ENCODE measurements around the gene IDH1.
A peak's percentile ranks its signal among the peaks of the same experiment; 100 is the strongest.
"Not testable (repeated sequence)": the region's sequence is repeated elsewhere in the genome, so short reads cannot be mapped to it uniquely, and the experiment has no call there.

Gene IDH1

DNA sequence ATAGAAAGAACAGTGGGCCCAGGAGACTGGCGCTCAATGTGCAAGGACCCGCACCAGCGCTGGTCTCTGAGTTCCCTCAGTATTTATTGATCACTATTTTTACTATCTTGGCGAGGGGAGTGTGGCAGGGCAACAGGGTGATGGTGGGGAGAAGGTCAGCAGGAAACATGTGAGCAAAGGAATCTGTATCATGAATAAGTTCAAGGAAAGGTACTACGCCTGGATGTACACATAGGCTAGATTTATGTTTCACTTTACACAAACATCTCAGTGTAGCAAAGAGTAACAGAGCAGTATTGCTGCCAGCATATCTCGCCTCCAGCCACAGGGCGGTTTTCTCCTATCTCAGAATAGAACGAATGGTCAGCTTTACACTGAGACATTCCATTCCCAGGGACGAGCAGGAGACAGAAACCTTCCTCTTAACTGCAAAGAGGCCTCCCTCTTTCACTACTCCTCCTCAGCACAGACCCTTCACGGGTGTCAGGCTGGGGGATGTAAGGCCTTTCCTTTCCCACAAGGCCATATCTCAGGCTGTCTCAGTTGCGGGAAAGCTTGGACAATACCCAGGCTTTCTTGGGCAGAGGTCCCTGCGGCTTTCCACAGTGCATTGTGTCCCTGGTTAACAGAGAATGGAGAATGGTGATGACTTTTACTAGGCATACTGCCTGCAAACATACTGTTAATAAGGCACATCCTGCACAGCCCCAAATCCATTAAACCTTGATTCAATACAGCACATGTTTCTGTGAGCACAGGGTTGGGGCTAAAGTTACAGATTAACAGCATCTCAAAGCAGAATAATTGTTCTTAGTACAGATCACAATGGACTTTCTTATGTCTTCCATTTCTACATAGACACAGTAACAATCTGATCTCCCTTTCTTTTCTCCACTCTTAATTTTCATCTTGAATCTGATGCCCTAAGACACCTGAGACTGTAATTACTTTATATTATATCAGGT, 2.3 kb upstream of the IDH1 start:
- DNase-seq (ENCODE audit: low read depth in 1 of 2, low spot score in 1 of 2) = not testable (repeated sequence)

DNA sequence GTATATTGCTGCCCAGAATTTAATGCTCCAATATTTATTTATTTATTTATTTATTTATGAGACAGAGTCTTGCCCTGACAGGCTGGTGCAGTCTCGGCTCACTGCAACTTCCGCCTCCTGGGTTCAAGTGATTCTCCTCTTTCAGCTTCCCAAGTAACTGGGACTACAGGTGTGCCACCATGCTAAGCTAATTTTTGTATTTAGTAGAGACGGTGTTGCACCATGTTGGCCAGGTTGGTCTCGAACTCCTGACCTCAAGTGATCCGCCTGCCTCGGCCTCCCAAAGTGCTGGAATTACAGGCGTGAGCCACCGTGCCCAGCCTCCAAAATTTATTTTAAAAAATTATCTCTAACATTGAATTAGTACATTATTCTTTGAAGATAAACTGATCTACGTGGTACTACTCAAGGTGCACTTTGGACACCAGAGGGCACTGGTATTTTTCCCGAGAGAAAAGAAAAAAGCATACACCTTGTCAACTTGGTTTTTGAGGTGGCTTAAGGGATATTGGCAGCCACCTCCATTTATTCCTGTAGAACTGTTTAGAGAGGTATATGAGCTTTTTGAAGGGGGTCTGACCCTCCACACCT, 1.4 kb upstream of the IDH1 start:
- DNase-seq (ENCODE audit: low read depth in 1 of 2, low spot score in 1 of 2) = no peak

DNA sequence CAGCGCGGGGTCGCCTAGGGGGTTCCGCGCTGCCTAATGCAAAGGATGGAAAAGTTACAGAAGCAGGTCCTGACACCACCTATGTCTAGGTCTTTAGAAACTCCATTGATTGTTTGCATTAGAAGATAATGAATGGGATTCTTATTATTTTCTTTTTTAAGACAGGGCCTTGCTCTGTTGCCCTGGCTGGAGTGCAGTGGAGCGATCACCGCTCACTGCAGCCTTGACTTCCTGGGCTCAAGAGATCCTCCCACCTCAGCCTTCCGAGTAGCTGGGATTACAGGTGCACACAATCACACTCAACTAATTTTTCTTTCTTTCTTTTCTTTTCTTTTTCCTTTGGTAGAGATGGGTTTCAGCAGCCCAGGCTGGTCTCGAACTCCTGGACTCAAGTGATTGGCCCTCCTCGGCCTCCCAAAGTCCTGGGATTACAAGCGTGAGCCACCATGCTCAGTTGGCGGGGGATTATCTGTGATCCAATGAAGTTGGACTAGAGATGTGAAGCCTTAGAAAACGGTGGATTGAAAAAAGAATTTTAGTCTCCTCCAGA, 761 bp upstream of the IDH1 start:
- no peak for DNase-seq (ENCODE audit: low read depth in 1 of 2, low spot score in 1 of 2)

DNA sequence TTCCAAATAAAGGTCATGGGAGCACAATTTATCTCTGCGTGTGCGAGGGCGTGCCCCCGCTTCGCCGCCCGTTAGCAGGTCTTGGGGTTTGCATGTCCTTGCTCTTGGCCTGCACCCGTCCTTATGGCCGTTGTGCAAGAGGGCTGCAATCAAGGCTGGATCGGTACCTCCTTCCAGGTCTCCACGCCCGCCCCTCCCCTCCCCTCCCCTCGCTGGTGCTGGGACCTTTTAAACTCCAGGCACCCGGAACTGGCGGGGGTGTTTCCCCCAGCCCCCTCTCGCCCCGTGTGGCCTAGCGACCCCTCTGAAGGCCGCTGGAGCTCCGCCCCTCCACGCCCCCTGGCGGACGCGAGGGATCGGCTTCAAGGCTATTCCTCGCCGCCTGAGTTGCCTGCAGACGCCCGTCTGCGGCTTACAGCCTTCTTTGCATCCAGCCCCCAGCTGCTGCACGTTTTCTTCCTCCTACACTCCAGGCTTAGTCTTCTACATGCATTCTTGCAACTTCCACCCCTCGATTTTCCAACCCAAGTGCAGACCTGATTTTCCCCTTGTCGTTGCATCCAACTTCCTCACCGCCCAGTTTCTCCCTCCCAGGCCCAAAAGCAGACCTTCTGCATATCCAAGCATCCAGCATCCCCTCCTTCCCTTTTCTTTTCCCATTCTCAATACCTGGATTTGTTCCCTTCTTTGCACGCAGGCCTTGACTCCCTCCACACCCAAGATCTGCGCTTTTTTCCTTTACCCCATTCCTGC, 577 bp downstream of the IDH1 start:
- DNase-seq (ENCODE audit: low read depth in 1 of 2, low spot score in 1 of 2) = peak; percentile 52 to 66

DNA sequence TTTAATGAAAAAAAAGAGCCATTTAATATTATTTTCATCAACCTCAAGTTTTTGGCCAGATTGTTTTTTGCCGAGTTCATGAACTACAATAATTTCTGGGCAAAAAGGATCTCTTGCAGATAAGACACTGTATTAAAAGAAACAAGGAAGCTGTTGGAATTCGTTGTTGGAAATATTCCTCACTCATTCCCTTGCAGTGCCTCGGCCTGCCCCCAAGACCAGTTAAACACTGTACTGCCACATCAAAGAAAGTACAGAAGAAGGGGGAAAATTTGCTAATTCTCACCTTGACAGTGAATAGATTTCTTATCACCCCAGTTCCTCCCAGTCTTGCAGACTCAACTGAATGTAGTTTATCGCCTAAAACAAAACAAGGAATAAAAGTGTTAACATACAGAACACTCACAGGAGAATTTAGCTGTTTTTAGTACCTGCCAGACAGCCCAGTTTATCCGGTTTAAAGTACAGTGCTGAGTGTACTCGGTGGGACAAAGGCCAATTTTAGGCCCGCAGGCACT, 1.2 kb downstream of the IDH1 start:
- DNase-seq (ENCODE audit: low read depth in 1 of 2, low spot score in 1 of 2) = no peak

DNA sequence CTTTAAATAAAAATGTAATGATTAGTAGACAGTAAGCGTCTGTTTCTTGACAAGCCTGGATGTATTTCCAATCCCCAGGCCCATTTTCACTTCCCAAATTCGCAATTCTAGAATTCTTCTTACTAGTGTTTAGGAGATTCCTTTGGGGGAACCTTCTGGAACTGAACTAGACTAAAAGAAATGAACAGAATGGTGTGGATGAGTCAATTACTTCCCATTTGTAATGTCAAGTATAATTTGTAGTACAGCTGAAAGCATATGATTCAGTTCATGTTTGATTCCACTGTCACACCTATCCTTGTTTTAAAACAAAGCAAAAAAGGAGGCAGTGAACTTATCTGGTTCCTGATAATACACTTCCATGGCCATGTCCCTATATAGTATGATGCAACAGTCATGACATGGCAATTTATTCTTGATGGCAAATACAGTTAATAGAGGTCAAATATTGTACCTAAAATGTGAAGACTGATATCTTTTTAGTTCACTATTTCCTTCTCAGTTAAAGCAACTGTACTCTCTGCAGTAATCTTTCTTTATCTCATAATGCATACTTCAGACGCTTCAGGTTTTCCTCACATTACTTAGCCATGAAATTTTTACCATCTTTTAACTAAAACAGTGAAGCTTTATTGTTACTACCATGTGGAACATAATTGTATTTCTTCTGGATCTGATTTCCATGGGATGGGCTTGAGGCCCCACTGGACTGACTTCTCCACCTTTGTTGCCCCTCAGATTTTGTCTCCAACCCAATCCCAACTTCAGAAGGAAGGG, 2.0 kb downstream of the IDH1 start:
- no peak for DNase-seq (ENCODE audit: low read depth in 1 of 2, low spot score in 1 of 2)

DNA sequence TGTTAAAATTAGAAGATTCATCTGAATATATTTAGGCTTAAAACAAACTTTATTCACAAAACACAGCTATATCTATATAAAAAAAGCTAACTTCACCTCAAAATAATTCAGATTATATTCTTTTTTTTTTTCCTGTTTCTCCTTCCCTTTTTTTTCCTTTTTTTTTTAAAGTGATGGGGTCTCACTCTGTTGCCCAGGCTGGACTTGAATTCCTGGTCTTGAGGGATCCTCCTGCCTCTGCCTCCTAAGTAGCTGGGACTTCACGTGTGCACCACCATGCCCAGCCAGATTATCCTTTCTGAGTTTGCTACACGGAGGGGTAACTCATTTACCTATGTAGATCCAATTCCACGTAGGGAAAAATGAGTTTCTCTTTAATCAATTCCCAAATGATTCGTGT, 3.8 kb downstream of the IDH1 start:
- no peak for DNase-seq (ENCODE audit: low read depth in 1 of 2, low spot score in 1 of 2)

DNA sequence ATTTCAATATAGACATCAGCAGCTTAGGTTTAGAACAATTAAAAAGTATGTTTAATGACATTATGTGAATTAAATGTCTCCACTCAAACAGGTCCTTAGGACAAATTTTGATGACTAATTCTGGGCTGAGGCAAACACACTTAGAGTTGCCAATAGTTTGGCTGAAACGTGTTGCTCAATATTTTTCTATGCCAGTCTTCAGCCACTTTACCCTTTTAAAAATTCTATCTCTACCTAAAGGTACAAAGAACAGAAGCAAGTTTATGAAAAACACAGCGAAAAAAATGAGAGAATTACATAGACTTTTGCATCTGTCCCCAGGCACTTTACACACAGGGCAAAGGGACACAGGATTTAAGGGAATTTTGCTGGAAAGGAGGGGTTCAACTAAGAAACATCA, 4.5 kb downstream of the IDH1 start:
- no peak for DNase-seq (ENCODE audit: low read depth in 1 of 2, low spot score in 1 of 2)

DNA sequence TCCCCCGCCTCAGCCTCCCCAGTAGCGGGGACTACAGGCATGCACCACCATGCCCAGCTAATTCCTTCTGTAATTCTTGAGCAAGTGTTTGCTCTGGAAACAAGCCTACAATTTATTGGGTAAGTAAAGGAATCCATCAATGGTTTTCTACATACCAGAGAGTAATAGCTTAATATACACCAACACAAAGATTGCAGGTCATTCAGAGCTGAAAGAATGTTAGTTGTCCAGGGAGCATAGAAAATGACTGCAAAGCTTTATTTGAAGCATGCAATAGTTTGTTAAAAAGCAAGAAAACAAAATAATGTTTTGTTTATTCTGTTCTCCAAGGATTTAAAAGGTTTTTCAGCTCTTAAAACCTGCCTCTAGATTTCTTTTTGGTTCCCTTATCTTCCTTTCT, 5.6 kb downstream of the IDH1 start:
- no peak for DNase-seq (ENCODE audit: low read depth in 1 of 2, low spot score in 1 of 2)

DNA sequence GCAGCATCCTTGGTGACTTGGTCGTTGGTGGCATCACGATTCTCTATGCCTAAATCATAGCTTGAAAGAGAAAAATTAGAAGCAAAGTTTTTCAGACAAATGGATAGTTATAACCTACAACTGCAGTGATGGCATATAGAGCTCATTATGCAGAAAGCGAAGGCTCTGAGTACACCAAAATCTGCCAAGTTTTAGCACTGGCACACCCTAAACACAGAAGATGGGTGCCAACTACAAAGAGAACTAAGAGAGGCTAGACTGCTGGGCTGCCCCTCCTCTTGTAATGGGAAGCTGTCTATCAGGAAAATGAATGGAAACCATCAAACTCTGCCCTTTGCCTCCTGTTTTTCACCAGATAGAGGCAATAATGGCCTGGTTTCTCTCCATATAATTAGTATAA, 6.3 kb downstream of the IDH1 start:
- DNase-seq (ENCODE audit: low read depth in 1 of 2, low spot score in 1 of 2) = no peak

DNA sequence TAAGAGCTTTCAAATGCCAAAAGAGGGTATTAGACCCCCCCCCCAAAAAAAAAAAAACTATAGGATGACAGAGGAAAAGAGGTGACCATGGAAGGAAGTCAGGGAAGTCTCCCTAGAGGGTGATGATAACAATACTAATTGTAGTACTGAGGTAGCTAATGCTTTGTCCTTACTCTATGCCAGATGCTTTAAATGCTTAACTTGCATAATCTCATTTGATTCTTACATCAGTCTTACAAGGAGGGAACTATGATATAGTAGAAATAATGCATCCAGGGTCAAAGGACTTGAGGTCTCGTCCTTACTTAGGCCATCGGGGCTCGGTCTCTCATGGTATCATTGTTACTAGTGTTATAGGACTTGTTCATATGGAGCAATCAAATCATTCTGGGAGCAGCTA, 9.1 kb downstream of the IDH1 start:
- no peak for DNase-seq (ENCODE audit: low read depth in 1 of 2, low spot score in 1 of 2)

DNA sequence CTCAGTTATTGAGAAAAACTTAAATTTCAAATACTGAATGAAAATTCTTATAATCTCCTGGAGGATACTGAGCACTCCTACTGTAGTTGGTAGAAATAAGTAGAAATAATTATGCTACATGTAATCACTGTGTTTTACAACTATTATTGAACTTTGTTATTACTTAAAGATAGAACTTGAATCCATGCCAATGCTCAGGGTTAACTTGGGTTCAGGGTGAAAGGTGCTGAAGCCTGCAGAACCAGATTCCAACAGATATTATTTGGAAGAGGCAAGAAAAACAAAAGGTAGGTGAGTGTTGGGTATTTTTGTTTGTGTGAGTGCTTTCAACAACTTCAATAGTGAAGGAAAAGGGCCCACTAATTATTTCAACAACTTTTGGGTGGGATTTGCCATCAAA, 10.4 kb downstream of the IDH1 start:
- DNase-seq (ENCODE audit: low read depth in 1 of 2, low spot score in 1 of 2) = no peak

DNA sequence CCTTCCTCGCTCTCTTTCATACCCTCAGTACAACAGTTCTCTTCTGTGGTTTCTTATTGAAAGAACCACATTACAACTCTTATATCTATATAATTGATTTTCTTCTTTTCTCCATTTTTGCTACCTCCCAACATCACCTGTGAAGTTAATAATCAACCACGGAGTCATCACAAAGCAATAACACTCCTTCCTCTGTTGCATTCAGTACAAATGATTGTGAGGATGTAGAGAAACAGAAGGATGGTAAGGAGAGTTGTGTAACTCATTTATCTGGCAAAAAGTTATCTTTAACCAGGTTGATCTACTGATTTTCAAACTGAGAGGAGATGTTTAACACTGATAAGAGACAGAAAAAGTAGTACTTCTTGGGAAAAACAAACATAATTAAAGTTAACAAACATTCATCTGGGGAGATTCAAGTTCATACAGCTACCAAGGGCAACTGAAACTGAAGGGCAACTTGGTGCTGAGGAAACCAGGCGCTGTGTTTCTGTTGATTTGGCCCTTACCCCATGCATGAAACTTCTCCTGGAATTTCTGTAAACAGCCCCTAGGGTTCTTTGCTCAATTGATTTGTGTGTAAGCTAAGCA, 14.2 kb downstream of the IDH1 start:
- DNase-seq (ENCODE audit: low read depth in 1 of 2, low spot score in 1 of 2) = no peak

DNA sequence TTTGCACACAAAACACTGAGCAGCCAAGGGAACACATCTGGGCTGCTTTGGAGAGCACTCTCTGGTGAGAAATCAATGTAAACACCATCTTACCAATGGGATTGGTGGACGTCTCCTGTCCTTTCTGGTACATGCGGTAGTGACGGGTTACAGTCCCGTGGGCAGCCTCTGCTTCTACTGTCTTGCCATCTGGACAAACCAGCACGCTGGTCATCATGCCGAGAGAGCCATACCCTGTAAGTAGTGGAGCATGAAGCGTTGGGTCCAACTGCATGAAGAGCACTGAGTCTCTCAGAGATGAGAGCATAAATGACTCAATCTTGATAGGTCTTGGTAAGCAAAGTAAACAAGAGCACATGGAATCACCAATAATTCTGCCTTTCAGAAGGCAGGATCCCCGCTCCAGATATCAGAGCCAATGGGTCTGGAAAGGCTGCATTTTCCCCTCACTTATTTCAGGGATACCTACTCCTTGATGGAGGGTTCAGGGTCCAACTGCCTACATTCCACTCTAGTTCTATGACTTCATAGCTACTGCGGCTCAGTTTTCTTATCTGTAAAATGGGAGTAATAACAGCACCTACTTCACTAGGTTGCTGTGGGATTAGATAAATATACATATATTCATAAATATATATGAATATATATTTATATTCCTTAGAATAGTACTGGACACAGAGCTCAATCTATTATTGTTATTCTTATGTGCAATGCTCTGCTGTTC, 14.9 kb downstream of the IDH1 start:
- DNase-seq (ENCODE audit: low read depth in 1 of 2, low spot score in 1 of 2) = no peak

DNA sequence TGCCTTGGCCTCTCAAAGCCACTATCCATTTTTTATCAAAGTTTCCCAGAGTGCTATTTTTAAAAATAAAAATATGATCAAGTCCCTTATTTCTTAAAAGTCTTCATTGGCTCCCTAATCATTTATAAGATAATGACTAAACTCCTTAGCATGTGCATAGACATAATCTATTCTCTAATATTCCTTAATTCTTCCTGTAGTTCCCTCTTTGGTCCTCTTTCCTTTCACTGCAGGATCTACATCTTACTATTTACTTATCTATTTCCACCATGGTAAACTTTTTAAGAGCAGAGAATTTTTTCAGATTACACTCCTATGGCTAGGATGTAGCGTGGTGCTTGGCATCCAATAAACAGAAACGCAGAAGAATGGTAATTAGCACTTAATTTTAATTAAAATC, 19.0 kb downstream of the IDH1 start:
- no peak for DNase-seq (ENCODE audit: low read depth in 1 of 2, low spot score in 1 of 2)

DNA sequence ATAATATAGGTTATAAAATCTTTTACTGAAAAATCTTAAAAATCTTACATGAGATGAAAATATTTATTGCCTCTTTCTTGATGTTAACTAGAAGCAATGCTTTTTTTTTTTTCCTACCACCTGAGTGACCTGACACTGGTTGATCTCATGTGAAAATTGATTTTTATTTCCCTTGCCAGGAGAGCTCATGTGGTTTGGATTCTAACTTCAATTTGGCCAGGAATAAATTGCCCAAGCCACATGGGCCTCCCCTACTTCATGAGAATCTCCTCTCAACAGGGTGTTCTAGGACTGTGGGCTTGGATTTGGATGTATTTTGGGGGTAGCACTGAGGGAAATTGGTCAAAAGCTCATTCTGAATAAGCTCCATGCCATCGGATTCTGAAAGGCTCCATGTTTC, 20.1 kb downstream of the IDH1 start:
- no peak for DNase-seq (ENCODE audit: low read depth in 1 of 2, low spot score in 1 of 2)

DNA sequence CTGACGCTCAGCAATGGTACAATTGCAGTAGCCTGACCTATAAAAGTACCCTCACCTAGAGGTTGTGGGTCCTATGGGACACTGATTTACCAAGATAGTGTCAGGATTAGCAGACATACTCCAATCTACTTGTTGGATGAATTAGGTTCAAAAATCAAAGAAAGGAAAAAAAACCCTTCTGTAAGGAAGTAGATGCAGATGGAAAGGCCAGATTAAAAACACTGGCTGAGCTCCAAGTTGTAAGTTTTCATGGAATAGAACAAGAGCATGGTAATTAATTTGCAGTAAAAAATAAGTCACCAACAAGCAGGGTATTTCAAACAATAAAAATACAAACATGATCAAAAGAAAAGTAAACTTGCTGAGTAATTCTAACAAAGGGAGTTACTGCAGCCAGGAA, 26.4 kb downstream of the IDH1 start:
- DNase-seq (ENCODE audit: low read depth in 1 of 2, low spot score in 1 of 2) = no peak

DNA sequence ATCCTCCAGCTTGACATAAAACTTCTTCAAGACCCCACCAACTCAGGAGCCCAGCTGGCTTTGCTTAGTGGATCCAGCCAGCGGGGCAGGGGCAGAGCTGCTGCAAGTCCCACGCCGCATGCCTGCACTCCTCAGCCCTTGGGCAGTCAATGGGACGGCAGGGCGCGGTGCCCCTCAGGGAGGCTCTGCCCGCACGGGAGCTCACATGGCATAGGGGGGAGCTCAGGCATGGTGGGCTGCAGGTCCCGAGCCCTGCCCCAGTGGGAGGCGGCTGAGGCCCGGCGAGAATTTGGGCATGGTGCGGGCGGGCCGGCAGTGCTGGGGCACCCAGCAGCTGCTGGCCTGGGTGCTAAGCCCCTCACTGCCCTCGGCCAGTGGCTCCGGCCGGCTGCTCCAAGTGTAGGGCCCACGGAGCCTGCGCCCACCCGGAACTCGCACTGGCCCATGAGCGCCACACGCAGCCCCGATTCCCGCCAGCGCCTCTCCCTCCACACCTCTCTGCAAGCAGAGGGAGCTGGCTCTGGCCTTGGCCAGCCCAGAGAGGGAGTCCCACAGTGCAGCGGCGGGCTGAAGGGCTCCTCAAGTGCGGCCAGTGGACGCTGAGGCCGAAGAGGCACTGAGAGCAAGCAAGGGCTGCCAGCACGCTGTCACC, 27.2 kb downstream of the IDH1 start:
- DNase-seq (ENCODE audit: low read depth in 1 of 2, low spot score in 1 of 2) = no peak

DNA sequence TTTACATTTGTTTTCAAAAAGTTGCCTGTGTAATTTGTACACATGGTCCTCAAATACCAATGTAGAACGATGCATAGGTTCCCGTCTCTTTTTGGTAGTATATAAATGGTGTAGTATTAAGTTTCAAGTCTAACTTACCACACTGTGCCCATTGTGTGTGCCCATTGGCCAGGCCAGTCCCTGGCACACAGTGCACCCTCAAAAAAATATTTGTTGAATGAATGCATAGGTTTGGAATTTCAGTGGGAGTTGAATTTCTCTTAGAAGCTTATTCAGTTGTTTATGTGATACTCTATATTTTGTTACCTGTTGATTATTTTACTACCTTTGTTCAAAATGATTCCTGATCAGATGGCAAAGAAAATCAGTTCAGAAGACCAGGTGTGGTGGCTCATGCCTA, 30.1 kb downstream of the IDH1 start:
- DNase-seq (ENCODE audit: low read depth in 1 of 2, low spot score in 1 of 2) = no peak

Measured in activated CD4-positive, alpha-beta T cell treated with anti-CD3 and anti-CD28 coated beads, Interleukin-2, amount 50 U/mL, for 24 hours (primary cell).